Choroid plexus epithelial cell (primary cell): ENCODE results near the gene ALS2.
A peak's percentile ranks its signal among the peaks of the same experiment; 100 is the strongest.
"Not testable (repeated sequence)": the region's sequence is repeated elsewhere in the genome, so short reads cannot be mapped to it uniquely, and the experiment has no call there.

Experiments
- DNase-seq: peaks from one replicate; pipeline ENCODE4 v3.0.0-alpha.2; 2010; ENCODE audit warnings: low read depth
- H3K4me3 ChIP-seq: 2 replicates; pipeline ENCODE4 v1.5.1; 2011; ENCODE audit warnings: low read depth, mild to moderate bottlenecking, control low read depth, low read length, moderate library complexity
- TF ChIP-seq, protein P1 (sequence below): conservative IDR thresholded peaks from 2 replicates; pipeline ENCODE4 v1.5.1; 2011; ENCODE audit warnings: low read depth, mild to moderate bottlenecking, control low read depth, inconsistent platforms, low read length, moderate library complexity

ALS2 gene

GRCh38 chr2:201798914-201799285 is 18.2 kb upstream of the ALS2 start:
- peak; percentile 81 for DNase-seq

GRCh38 chr2:201798252-201798913 is 17.6 kb upstream of the ALS2 start:
- peak; percentile 73 for DNase-seq
- H3K4me3 ChIP-seq = no peak overlapping the region
- TF ChIP-seq, protein P1, sequence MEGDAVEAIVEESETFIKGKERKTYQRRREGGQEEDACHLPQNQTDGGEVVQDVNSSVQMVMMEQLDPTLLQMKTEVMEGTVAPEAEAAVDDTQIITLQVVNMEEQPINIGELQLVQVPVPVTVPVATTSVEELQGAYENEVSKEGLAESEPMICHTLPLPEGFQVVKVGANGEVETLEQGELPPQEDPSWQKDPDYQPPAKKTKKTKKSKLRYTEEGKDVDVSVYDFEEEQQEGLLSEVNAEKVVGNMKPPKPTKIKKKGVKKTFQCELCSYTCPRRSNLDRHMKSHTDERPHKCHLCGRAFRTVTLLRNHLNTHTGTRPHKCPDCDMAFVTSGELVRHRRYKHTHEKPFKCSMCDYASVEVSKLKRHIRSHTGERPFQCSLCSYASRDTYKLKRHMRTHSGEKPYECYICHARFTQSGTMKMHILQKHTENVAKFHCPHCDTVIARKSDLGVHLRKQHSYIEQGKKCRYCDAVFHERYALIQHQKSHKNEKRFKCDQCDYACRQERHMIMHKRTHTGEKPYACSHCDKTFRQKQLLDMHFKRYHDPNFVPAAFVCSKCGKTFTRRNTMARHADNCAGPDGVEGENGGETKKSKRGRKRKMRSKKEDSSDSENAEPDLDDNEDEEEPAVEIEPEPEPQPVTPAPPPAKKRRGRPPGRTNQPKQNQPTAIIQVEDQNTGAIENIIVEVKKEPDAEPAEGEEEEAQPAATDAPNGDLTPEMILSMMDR = no peak

More at GRCh38 chr2:201798914-201799285, 18.2 kb upstream of the ALS2 start:
- TF ChIP-seq, protein P1 = peak; percentile 68
- H3K4me3 ChIP-seq = not testable (repeated sequence)

DNA sequence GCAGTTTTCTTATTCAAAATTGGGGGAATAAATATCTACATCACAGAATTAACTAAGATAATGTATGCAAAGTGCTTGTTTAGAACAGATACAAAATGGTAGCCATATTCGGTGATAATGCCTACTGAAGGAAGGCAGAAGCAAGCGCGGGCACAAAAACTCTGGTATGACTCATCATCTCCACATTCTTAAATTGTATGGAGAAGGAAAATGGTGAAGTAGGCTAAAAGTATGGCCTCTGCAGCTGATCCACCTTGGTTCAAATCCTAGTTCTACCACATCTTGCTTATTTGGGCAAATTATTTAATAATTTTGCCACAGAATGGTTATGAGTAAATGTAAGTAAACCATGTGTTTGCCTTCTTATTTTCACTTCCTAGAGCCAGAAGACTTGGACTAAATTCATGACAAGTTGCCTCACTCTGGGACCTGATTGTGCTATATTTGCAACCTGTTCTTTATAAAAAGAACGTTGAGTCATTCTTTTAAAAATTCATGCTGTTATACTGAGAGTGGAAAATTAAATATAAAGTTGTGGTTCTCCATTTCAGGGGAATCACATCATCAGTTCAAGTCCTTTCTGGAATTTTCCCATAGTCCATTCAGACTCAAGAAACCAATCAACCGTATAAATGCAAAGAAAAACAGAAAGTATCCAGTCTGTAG is 16.6 kb upstream of the ALS2 start:
- peak; percentile 42 for DNase-seq

GRCh38 chr2:201796478-201796865 is 15.7 kb upstream of the ALS2 start:
- no peak for DNase-seq
- TF ChIP-seq, protein P1 = no peak
- H3K4me3 ChIP-seq = no peak overlapping the region

More for the DNA sequence above, 16.6 kb upstream of the ALS2 start:
- TF ChIP-seq, protein P1 = no peak
- H3K4me3 ChIP-seq = no peak overlapping the region

DNA sequence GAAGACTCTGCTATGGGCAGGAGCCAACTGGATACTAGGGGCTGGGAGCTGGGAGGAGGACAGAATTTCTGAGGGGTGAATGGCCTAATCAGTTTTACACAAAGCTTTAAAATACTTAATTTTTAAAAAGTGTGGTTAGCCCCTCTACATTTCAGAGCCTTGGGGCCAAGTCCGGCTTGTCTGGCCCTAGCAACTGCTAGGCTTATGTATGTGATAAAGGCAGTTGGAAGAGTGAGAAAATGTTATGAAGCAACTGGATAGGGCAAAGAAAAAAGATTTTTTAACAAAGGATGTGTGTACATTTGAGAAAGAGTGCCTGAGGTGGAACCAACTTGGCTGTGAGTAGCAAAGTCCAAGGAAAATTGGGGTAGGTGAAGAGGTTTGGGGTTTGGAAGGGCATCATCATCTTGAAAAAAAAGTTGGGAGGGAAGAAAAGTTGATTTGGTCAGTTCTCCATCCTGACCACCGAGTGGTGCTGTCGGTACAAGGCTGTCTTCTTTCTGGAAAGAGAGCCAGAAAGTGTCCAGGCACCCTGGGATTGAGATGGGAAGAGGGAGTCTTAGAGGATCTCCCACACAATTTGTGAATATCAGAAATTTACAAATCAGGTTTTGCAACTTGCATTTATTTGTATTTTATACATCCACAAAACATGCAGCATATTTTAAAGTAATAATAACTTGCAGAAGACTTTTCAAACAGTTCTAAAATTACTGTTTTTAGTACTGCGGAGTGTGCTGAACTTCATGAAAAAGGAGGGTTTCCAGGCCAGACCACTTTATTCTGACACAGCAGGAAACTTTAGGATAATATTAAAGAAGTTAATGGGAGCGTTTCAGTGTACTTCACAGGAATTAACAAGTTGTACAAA is 15.1 kb upstream of the ALS2 start:
- peak; percentile 74 for DNase-seq
- TF ChIP-seq, protein P1 = peak; percentile 91
- no peak overlapping the region for H3K4me3 ChIP-seq

DNA sequence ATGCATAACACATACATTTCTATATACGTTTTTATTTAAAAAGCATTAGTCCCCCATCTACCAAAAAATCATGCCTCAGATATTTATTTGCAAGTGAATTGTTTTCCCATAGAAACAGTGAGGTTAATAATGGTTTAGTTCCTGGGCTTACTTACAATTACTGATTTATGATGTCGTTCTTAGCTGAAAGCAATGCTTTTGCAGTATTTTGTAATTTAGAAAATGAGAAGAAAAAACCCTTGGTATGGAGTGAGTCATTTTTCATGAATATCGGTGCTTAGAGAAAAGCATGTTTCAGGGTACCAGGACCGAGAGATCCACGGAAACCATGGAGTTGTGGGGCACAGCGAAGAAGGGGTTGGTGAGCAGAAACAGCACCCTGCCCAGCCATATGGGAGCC is 13.6 kb upstream of the ALS2 start:
- DNase-seq = no peak
- TF ChIP-seq, protein P1 = no peak
- no peak overlapping the region for H3K4me3 ChIP-seq
